ENCODE data around the gene RNLS. TPM values are rescaled to one million over a fixed set of nuclear protein-coding genes. Genes with fewer than 3 reads are reported as not detected.
"Not testable (repeated sequence)": the region's sequence is repeated elsewhere in the genome, so short reads cannot be mapped to it uniquely, and the experiment has no call there.

Gene RNLS
- total RNA-seq, 2 experiments from 2014 or later: 4.0 to 4.7 TPM

- no peak overlapping the region for H3K4me3 Mint-ChIP-seq
- no peaks in the 10 kb centered on the region for H3K4me1 Mint-ChIP-seq (ENCODE audit: low read depth)
- H3K9me3 Mint-ChIP-seq: peaks cover 4% of the 10 kb centered on the region
- H3K27me3 Mint-ChIP-seq: no peaks in the 10 kb centered on the region
- ChIA-PET CTCF (no interaction called here), POLR2A (no interaction called here)
- no peaks in the 10 kb centered on the region for H3K36me3 Mint-ChIP-seq
- no peak for DNase-seq
- intact Hi-C loops (cut with micrococcal nuclease): no loop called here
- H3K27ac Mint-ChIP-seq: no peak overlapping the region
Observed at GRCh38 chr10:88489107-88489506, 94.0 kb downstream of the RNLS start.

GRCh38 chr10:88486816-88487215 is 96.3 kb downstream of the RNLS start:
- CTCF ChIA-PET; intact Hi-C loops (cut with micrococcal nuclease); H3K27ac Mint-ChIP-seq; H3K4me1 Mint-ChIP-seq (ENCODE audit: low read depth); H3K9me3 Mint-ChIP-seq; H3K36me3 Mint-ChIP-seq; H3K4me3 Mint-ChIP-seq; H3K27me3 Mint-ChIP-seq; POLR2A ChIA-PET; DNase-seq: not testable (repeated sequence)

- CTCF ChIA-PET: no interaction called here
- no peaks in the 10 kb centered on the region for H3K27me3 Mint-ChIP-seq
- POLR2A ChIA-PET: no interaction called here
- H3K4me3 Mint-ChIP-seq: no peak overlapping the region
- H3K36me3 Mint-ChIP-seq: no peaks in the 10 kb centered on the region
- no peak overlapping the region for H3K27ac Mint-ChIP-seq
- peaks cover 6% of the 10 kb centered on the region for H3K9me3 Mint-ChIP-seq
- H3K4me1 Mint-ChIP-seq (ENCODE audit: low read depth): no peaks in the 10 kb centered on the region
- DNase-seq: no peak
- intact Hi-C loops (cut with micrococcal nuclease): no loop called here
Observed at GRCh38 chr10:88482220-88482619, 100.9 kb downstream of the RNLS start.

GRCh38 chr10:88478256-88478655 is 104.9 kb downstream of the RNLS start:
- ChIA-PET POLR2A (no interaction called here), CTCF (no interaction called here)
- Mint-ChIP-seq H3K36me3 (no peaks in the 10 kb centered on the region), H3K9me3 (peaks cover 2% of the 10 kb centered on the region), H3K4me1 (ENCODE audit: low read depth) (no peaks in the 10 kb centered on the region), H3K27me3 (no peaks in the 10 kb centered on the region), H3K4me3 (no peak overlapping the region), H3K27ac (no peak overlapping the region)
- intact Hi-C loops (cut with micrococcal nuclease): no loop called here
- DNase-seq: no peak

GRCh38 chr10:88477343-88478085 is 105.6 kb downstream of the RNLS start:
- H3K27me3 Mint-ChIP-seq: no peaks in the 10 kb centered on the region
- no peaks in the 10 kb centered on the region for H3K9me3 Mint-ChIP-seq
- POLR2A ChIA-PET: no interaction called here
- DNase-seq: no peak
- no peaks in the 10 kb centered on the region for H3K36me3 Mint-ChIP-seq
- H3K4me3 Mint-ChIP-seq: no peak overlapping the region
- intact Hi-C loops (cut with micrococcal nuclease): no loop called here
- H3K27ac Mint-ChIP-seq: no peak overlapping the region
- CTCF ChIA-PET: no interaction called here
- H3K4me1 Mint-ChIP-seq (ENCODE audit: low read depth): no peaks in the 10 kb centered on the region

DNA sequence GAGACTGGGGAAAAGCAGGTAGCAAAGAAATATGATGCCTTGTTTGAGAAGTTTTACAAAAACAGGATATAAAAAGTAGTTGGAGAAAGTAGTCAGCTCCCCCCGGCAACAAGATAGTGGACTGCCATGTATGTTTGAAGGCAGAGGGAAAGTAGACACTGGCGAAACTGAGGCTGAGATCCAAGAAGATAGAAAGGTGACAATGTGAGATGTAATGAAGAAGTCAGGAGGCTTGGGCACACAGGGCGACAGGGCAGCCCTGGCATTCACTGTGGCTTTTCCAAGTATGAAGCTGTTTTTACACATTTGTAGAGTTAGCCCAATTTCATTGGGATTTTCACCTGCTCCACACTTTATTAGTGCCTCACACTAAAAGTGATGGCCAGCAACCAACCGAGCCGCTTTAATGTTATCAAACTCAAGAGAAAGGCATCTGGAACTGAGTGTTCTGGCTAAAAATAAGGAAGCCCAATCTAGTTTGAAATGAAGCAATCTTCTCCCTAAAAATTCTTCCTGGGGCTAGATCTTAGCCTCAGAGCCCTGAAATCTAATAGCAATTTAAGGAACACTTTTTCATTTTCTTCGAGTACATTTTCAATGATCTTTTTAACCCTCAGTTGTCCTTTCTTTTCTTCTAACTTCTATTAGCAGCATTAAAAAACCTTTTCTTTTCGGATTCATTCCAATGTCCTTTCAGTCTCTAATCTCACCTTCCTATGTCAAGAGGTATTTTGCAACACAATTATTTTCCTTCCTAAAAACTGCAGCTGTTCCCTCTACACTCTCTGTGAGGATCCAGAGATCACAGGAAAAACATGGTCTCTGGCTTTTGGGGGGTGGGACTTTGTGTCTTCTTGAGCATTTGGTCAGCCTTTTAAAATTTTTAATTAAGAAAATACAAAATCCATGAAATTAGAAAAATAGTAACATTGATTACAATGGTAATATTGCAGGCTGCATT is 108.0 kb downstream of the RNLS start:
- Mint-ChIP-seq H3K4me3 (no peak overlapping the region), H3K9me3 (no peaks in the 10 kb centered on the region), H3K27me3 (no peaks in the 10 kb centered on the region), H3K27ac (no peak overlapping the region), H3K4me1 (ENCODE audit: low read depth) (no peaks in the 10 kb centered on the region), H3K36me3 (no peaks in the 10 kb centered on the region)
- ChIA-PET CTCF (interaction anchor here (0.6 kb wide), 1 partner anchor 11 kb away, joined by 3 read pairs; no protein-coding TSS in a partner anchor), POLR2A (no interaction called here)
- intact Hi-C loops (cut with micrococcal nuclease): no loop called here
- no peak for DNase-seq

GRCh38 chr10:88473989-88474883 is 108.9 kb downstream of the RNLS start:
- ChIA-PET POLR2A (no interaction called here), CTCF (interaction anchor here (0.6 kb wide), 1 partner anchor 11 kb away, joined by 3 read pairs; no protein-coding TSS in a partner anchor)
- Mint-ChIP-seq H3K4me1 (ENCODE audit: low read depth) (no peaks in the 10 kb centered on the region), H3K27ac (no peak overlapping the region), H3K36me3 (no peaks in the 10 kb centered on the region), H3K4me3 (no peak overlapping the region), H3K9me3 (no peaks in the 10 kb centered on the region), H3K27me3 (no peaks in the 10 kb centered on the region)
- intact Hi-C loops (cut with micrococcal nuclease): no loop called here
- DNase-seq: no peak

- CTCF ChIA-PET: no interaction called here
- Mint-ChIP-seq H3K4me3 (no peak overlapping the region), H3K9me3 (no peaks in the 10 kb centered on the region), H3K4me1 (ENCODE audit: low read depth) (no peaks in the 10 kb centered on the region), H3K36me3 (no peaks in the 10 kb centered on the region), H3K27ac (no peak overlapping the region), H3K27me3 (no peaks in the 10 kb centered on the region)
- intact Hi-C loops (cut with micrococcal nuclease): no loop called here
- DNase-seq: no peak
- POLR2A ChIA-PET: no interaction called here
Observed at GRCh38 chr10:88472540-88472939, 110.6 kb downstream of the RNLS start.

GRCh38 chr10:88471899-88472298 is 111.2 kb downstream of the RNLS start:
- no peaks in the 10 kb centered on the region for H3K9me3 Mint-ChIP-seq
- POLR2A ChIA-PET: no interaction called here
- DNase-seq: no peak

DNA sequence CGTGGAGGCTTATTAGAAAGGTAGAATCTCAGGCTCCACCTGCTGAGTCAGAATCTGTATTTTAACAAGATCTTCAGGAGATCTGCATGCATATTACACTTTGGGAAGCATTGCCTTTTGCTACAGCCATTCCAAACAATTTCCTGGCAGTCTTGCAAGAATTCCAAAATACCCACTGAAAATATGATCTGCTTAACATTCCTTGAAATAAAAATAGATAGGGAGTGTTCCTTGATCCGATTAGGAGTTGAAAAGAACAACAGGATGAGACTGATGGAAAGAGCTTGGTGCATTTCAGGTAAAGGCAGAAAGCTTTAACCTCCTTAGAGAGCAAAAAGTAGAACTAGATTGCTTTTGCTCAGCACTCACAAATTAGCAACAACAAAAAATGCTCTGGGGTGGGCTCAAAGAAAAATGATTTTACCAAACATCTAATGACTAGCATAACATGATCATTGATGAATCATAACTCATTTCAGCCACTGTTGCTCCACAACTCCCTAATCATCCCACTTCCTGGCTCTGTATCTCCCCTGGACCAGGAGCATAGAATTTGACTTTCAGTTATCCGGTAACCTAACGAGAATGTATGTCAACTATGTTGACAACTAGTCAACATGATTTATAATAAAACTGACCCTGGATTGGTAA is 115.2 kb downstream of the RNLS start:
- intact Hi-C loops (cut with micrococcal nuclease): no loop called here
- POLR2A ChIA-PET: no interaction called here
- no peaks in the 10 kb centered on the region for H3K4me1 Mint-ChIP-seq (ENCODE audit: low read depth)
- H3K27ac Mint-ChIP-seq: no peak overlapping the region
- no peaks in the 10 kb centered on the region for H3K27me3 Mint-ChIP-seq
- CTCF ChIA-PET: interaction anchor here (0.5 kb wide), 1 partner anchor 219 kb away, joined by 3 read pairs; no protein-coding TSS in a partner anchor
- no peak for DNase-seq
- no peak overlapping the region for H3K4me3 Mint-ChIP-seq
- no peaks in the 10 kb centered on the region for H3K9me3 Mint-ChIP-seq
- H3K36me3 Mint-ChIP-seq: no peaks in the 10 kb centered on the region

More at GRCh38 chr10:88471899-88472298, 111.2 kb downstream of the RNLS start:
- CTCF ChIA-PET: no interaction called here
- Mint-ChIP-seq H3K27ac (no peak overlapping the region), H3K4me1 (ENCODE audit: low read depth) (no peaks in the 10 kb centered on the region), H3K27me3 (no peaks in the 10 kb centered on the region), H3K36me3 (no peaks in the 10 kb centered on the region), H3K4me3 (no peak overlapping the region)
- intact Hi-C loops (cut with micrococcal nuclease): no loop called here

DNA sequence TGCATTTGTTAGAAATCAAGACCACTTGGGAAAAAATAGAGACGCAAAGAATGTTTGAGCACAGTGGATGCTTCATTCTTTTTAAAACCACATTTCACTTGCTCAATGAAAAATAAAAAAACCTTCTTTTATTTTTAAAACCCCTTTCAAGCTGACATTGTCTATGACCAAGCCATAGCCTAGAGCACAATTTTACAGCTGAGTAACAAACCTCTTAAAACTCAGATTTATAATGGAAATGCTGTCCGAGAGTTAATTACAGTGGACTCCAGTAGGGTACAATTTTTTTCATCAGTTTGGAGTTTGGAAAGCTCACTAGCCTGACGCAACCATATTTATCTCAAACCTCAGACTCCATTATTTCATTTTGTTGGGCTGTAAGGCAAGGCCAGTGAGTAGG is 116.3 kb downstream of the RNLS start:
- ChIA-PET CTCF (interaction anchor here (0.8 kb wide), 1 partner anchor 204 kb away, joined by 3 read pairs; no protein-coding TSS in a partner anchor), POLR2A (no interaction called here)
- H3K4me3 Mint-ChIP-seq: no peak overlapping the region
- DNase-seq: no peak
- no peak overlapping the region for H3K27ac Mint-ChIP-seq
- H3K36me3 Mint-ChIP-seq: no peaks in the 10 kb centered on the region
- intact Hi-C loops (cut with micrococcal nuclease): no loop called here
- H3K9me3 Mint-ChIP-seq: no peaks in the 10 kb centered on the region
- H3K27me3 Mint-ChIP-seq: no peaks in the 10 kb centered on the region
- no peaks in the 10 kb centered on the region for H3K4me1 Mint-ChIP-seq (ENCODE audit: low read depth)
